PFSK-1 (cell line): ENCODE measurements around the gene SAP25.

ENCODE experiments used
- POLR2AphosphoS5 ChIP-seq: IDR thresholded peaks from 2 replicates; pipeline ENCODE4 v1.6.1; 2012; ENCODE audit warnings: low read depth, mild to moderate bottlenecking, control low read depth, low read length, moderate library complexity
- TAF1 ChIP-seq: IDR thresholded peaks from 2 replicates; pipeline ENCODE4 v1.6.1; 2012; ENCODE audit warnings: low read length, control low read depth, borderline replicate concordance; ENCODE audit not compliant: insufficient read depth

DNA sequence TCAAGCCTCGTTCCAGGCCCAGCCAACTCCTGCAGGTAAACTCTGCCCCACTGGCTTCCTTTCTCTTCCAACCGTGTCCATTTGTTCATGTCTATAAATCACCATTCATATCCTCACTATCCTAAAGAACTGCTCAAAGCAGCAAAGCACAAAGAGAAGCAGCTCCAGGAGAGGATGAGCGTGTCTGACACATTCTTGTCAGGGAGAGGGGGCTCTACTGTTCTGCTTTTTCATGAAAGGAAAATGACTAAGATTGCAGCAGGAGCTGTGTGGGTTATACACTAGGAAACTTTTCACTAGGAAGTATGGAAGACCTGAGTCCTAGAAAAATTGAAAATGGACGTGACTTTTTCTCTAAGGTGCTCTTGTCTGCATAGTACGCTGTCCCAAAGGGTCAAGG lies 18.0 kb downstream of the SAP25 start:
- TF ChIP-seq POLR2AphosphoS5 (no peak), TAF1 (no peak)
